Lung microvascular endothelial cell (primary cell): ENCODE results near the gene MICAL1. TPM values are rescaled to one million over a fixed set of nuclear protein-coding genes. Genes with fewer than 3 reads are reported as not detected.

Experiments
- DNase-seq, 2 donors: peaks; one replicate each; pipeline versions ENCODE4 v3.0.0 to v3.0.0-alpha.2; 2010; ENCODE audit warnings: low read depth in 2 of 2
- total RNA-seq: library from RNA; depleted of rRNA; stranded (reverse); fragments of >200 nt; gene quantifications from 2 replicates; pipeline ENCODE4 v1.2.1, GENCODE V29; 2014

The MICAL1 gene
- total RNA-seq, 1 donor from 2014 or later, result 12.5 TPM

GRCh38 chr6:109456111-109456583 is 575 bp upstream of the MICAL1 start:
- DNase-seq, result no peak

- DNase-seq, result peak in 1 of 2 donors; percentile 26
Observed at GRCh38 chr6:109454496-109455436, 806 bp downstream of the MICAL1 start.

DNA sequence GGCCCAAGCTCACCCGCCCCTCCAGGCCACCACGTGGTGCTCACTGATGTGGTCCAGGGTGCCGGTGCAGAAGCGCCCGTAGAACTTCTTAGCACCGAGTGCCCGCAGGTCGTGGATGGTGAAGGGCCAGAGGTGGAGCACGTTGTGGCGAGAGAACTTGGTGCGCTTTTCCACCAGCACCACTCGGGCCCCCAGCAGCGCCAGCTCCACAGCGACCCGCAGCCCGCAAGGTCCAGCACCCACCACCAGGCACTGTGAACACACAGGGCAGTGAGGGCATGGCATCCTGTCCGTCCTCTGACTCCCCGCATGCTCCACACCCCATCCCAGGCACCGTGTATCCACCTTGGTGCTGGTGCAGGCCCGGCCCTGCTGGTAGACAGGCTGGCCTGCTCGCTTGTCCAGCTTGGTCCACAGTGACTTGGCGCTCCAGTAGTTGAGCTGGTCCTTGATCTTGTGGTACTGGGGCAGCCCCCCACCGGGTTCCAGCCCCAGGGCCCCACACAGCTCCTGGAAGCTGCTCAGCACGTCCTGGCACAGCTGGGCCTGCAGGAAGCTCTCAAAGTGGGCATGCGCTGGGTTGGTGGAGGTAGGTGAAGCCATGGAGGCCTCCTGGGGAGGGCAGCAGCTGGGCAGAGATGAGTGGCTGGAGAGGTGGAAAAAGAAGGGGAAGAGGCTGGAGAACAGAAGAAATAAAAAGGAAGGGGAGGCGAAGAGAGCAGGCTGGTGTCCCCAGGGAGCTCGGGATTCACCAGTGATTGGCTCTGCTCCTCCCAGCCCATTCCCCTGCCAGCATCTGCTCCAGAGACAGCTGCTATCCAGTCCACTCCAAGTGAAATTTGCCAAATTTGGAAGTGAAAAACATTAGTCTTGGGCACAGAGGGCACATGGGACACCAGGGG is 1.7 kb downstream of the MICAL1 start:
- DNase-seq, result no peak

GRCh38 chr6:109453156-109453555 is 2.4 kb downstream of the MICAL1 start:
- DNase-seq, result no peak

- DNase-seq, result no peak
Observed at GRCh38 chr6:109452181-109452580, 3.4 kb downstream of the MICAL1 start.

GRCh38 chr6:109451376-109451775 is 4.2 kb downstream of the MICAL1 start:
- no peak for DNase-seq

- no peak for DNase-seq
Observed at GRCh38 chr6:109450801-109451200, 4.8 kb downstream of the MICAL1 start.

DNA sequence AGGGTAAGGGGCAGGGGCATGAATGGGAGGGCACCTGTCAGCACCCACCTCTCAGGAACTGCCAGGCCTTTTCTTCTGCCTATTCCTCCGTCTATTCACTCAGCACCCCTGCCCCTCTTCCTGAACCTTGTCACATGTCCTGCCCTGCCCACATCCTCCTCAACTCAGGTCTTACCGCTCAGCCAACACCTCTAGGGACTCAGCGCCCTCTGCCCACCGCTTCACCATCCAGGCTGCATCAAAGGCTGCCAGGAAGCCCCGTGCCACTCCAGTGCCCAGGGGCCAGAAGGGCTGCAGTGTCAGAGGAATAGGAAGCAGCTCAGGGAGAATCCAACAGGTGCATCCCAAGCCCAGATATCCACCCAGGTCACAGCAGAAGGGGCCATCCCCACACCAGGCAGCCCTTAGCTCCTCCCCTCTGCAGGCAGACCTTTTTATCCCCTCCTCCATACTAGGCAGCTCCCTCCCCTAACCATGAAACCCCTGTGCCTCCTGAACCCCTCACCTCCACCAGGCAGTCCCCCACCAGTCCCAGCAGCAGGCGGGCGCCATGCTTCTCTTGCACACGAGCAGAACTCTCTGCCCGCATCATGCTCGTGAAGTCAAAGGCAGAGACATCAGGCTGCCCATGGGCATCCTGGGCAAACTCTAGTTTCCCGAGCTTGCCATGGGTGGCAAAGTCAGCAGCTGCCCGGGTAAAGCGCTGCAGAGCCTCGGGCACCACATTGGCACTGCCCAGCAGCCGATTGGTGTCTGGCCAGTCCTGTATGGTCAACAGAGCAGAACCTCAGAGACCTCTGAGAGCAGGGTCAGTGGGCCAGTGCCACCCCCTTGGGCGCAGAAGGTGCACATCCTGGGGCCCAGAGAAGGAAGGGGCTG is 5.5 kb downstream of the MICAL1 start:
- no peak for DNase-seq

DNA sequence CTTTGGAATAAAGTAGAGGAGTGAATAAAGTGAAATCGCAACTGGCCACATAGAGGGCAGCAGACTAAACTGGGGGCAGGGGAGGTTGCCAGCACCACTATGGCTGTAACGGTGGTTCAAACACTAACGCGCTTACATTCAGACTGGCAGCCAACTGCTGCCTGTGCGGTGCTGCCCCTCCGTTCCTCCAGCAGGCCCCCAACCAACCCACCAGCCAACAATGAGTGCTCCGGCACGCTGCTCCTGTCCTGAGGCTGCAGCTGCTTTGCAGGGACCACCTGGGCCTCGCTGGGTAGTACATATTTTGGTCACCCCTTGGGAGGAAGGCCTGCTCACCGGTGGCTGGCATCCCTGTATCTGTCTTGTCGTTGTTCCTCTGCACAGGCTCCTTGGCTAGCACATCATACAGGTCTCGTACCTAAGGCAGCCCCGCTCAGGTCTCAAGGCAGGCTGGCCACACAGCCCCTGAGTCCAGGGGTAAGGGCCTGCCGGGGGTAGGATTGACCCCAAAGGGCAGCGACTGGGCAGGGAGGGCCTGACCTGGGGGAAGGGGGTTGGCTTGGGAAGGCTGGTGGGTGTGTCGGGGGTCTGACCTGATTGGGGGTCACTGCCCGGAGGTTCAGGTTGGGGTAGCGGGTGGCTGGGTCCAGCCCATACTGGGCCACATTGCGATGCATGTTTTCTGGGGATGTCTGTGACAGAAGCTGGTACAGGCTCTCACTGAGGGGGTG is 6.3 kb downstream of the MICAL1 start:
- no peak for DNase-seq

GRCh38 chr6:109448615-109449014 is 7.0 kb downstream of the MICAL1 start:
- DNase-seq, result no peak

DNA sequence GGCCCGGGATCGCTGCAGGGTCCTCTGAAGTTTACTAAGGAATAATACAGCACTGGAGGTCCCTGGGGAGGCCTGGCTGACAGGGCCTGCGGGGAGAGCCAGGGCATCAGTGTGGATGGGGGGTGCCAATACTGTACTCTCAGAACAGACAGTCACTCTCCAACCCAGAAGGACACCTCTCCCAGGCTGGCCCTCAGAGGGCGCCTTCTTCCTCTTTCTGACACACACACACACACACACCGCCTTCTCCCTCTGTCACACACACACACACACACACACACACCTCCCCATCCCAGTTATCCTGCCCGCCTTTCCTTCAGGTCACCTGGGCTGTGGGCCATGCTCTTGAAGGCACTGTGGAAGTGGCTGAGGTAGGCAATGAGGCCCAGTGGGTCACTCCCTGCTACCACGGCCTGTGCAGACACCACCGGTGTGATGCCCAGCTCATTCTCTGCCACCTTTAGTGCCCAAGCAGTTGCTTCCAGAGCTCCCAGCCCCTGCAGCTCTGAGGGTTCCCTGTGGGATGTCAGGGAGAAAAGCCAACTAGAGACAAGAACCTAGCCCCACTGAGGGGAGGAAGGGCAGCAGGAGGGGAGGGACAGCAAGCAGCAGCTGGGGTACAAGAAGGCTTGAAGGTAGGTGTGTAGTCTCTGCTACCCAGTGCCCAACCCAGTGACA is 7.6 kb downstream of the MICAL1 start:
- no peak for DNase-seq

DNA sequence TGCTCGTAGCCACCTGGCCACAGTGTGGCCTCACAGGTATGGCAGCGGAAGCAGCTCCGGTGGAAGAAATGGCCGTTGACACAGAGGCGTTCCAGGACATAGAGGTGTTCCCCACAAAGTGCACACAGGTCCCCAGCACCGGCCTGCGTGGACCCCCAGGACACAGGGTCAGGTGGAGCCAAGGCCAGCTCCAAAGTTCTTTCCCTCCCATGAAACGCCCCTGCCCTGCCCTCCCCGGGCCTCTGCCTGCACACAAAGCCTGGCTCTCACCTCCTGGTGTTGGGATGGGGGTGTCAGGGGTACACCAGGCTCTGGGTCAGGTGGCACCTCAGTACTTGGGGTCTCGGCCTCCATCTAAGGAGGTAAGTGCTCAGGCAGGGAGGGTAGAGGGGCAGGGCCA is 8.5 kb downstream of the MICAL1 start:
- DNase-seq, result no peak

DNA sequence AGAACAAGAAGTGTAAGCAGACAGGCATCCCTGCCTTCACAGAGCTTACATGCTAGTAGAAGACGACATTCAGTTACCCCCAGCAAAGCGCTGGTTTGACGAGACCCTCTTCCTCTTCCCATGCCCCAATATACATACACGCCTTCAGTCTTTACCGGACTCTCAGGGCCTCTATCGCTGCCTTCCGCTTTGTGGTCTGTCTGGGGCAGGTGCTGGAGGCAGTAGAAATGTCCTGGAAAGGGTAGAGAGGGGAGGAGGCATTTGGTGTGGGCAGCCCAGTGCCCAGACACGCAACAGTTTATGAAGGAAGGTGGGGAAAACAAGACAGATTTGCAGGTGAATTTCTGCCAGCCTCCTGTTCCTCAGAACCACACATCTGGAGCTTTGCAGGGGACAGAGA is 9.0 kb downstream of the MICAL1 start:
- DNase-seq, result no peak

DNA sequence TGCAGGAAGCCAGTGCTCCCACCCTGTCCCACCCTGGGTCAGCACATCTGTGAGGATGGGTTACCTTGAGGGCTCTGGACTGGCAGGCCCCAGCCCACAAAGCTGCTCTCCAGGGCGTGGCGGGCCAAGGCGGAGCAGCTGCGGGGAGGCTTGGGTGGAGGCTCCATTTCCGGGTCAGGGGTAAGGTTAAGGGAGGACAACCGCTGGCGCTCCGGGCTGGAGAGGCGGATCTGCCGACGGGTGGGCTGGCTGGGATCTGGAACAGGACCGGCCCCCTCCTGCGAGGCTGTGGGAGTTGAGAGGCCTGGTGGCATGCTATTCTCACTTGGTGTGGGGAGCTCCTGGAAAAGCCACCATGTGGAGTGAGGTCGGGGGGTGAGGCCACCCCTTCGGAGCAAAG is 9.5 kb downstream of the MICAL1 start:
- no peak for DNase-seq

GRCh38 chr6:109445382-109445781 is 10.2 kb downstream of the MICAL1 start:
- DNase-seq, result no peak

DNA sequence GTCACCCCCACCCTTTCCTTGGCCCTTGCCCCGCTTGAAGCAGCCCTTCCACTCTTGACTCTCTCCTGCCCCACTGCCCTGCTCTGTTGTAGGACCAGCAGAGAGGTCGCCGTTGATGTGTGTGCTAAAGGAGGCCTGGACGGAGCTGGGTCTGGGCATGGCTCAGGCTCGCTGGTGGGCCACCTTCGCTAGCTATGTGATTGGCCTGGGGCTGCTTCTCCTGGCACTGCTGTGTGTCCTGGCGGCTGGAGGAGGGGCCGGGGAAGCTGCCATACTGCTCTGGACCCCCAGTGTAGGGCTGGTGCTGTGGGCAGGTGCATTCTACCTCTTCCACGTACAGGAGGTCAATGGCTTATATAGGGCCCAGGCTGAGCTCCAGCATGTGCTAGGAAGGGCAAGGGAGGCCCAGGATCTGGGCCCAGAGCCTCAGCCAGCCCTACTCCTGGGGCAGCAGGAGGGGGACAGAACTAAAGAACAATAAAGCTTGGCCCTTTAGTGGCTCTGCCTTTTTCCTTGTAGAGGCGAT is 12.1 kb downstream of the MICAL1 start:
- DNase-seq, result no peak

DNA sequence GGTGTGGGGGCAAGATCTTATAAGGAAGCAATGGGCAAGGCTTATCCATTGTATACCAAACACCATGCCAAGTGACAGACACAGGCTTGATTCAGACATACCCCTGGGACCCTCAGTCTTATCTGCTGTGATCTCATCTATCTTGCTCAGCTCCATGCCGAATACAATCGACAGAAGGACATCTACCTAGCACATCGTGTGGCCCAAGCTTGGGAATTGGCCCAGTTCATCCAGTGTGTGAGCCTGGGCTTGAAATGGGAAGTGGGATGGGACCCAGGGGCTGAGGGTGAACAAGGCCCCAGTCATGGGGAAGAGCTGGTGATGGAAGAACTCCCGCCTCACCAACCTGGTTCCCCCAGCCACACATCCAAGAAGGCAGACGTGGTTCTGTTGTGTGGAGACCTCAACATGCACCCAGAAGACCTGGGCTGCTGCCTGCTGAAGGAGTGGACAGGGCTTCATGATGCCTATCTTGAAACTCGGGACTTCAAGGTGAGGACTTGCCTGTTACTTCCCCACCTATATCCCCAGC is 13.1 kb downstream of the MICAL1 start:
- no peak for DNase-seq

DNA sequence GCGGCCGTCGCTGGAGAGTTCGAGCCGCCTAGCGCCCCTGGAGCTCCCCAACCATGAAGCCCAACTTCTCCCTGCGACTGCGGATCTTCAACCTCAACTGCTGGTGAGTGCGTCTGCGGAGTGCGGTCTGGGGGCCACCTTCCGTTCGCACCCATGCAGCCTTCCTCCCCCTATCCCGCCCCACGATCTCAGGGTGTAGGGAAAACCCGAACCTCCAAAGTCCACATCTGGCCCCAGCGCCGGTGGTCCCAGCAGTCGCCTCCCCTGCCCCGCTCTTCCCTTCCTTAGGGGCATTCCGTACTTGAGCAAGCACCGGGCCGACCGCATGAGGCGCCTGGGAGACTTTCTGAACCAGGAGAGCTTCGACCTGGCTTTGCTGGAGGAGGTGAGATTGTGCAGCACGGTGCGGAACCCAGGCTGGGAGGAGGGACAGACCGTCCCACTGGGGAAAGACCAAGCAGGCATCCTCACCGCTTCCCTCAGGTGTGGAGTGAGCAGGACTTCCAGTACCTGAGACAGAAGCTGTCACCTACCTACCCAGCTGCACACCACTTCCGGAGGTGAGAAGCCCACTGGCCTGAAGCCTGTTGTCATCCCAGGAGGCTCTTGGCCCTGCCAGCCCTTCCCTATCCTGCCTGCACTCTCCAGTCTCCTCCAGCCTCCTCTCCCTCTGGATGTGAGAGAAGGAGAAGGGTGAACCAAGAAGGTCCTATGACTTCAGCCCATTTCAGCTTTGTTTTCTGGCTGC is 14.3 kb downstream of the MICAL1 start:
- peak; percentile 35 to 58 for DNase-seq
